ENCODE data around the gene GDPD5.

Gene GDPD5

GRCh38 chr11:75469785-75470405, 55.8 kb downstream of the GDPD5 start:
- DNase-seq: no peak

- no peak for DNase-seq
Measured at GRCh38 chr11:75468534-75469340, 57.0 kb downstream of the GDPD5 start.

- DNase-seq: no peak
Measured at GRCh38 chr11:75467881-75468280, 57.9 kb downstream of the GDPD5 start.

- no peak for DNase-seq
Measured at GRCh38 chr11:75467311-75467710, 58.4 kb downstream of the GDPD5 start.

GRCh38 chr11:75465701-75466531, 59.8 kb downstream of the GDPD5 start:
- no peak for DNase-seq

- no peak for DNase-seq
Measured at GRCh38 chr11:75463106-75463774, 62.5 kb downstream of the GDPD5 start.

GRCh38 chr11:75462117-75462653, 63.6 kb downstream of the GDPD5 start:
- no peak for DNase-seq

GRCh38 chr11:75461151-75461550, 64.6 kb downstream of the GDPD5 start:
- no peak for DNase-seq

GRCh38 chr11:75456596-75457183, 69.1 kb downstream of the GDPD5 start:
- DNase-seq: no peak

GRCh38 chr11:75454987-75455386, 70.8 kb downstream of the GDPD5 start:
- DNase-seq: peak; percentile 25

GRCh38 chr11:75453916-75454655, 71.7 kb downstream of the GDPD5 start:
- DNase-seq: no peak

GRCh38 chr11:75450826-75451821, 74.6 kb downstream of the GDPD5 start:
- DNase-seq: no peak

- DNase-seq: no peak
Measured at GRCh38 chr11:75450236-75450635, 75.5 kb downstream of the GDPD5 start.

GRCh38 chr11:75449776-75450175, 76.0 kb downstream of the GDPD5 start:
- no peak for DNase-seq

GRCh38 chr11:75449271-75449670, 76.5 kb downstream of the GDPD5 start:
- DNase-seq: no peak

GRCh38 chr11:75447415-75447814, 78.3 kb downstream of the GDPD5 start:
- DNase-seq: no peak

- peak; percentile 73 for DNase-seq
Measured at GRCh38 chr11:75445315-75445953, 80.3 kb downstream of the GDPD5 start.

- no peak for DNase-seq
Measured at GRCh38 chr11:75443043-75443442, 82.7 kb downstream of the GDPD5 start.

GRCh38 chr11:75442161-75442885, 83.4 kb downstream of the GDPD5 start:
- DNase-seq: no peak
